Activated CD8-positive, alpha-beta T cell treated with anti-CD3 and anti-CD28 coated beads for 36 hours (primary cell): ENCODE results near the gene SLC25A42. TPM values are rescaled to one million over a fixed set of nuclear protein-coding genes. Genes with fewer than 3 reads are reported as not detected.
A peak's percentile ranks its signal among the peaks of the same experiment; 100 is the strongest.

ENCODE experiments used
- ATAC-seq: fragments of 200-7000 bp; cut with Tn5 transposase; one replicate; pipeline ENCODE4 v1.10.0; 2021; ENCODE audit warnings: mild to moderate bottlenecking, moderate library complexity
- CTCF ChIA-PET: fragments of 350-600 bp; sonication (Branson Sonifier 250); formaldehyde crosslinking; loops from one replicate; lab custom pipeline; 2021; ENCODE audit warnings: antibody characterized with exemption; lab: Charles Lee
- POLR2A ChIA-PET: fragments of 350-600 bp; sonication (Branson Sonifier 250); formaldehyde crosslinking; loops from one replicate; lab custom pipeline; 2021; ENCODE audit warnings: antibody characterized with exemption; lab: Charles Lee
- DNase-seq: peaks from one replicate; pipeline ENCODE4 v3.0.0-alpha.2; 2020
- H3K27ac Mint-ChIP-seq: one replicate; pipeline ENCODE4 v1.8.0; 2021; ENCODE audit warnings: mild to moderate bottlenecking, mixed read lengths
- H3K27me3 Mint-ChIP-seq: one replicate; pipeline ENCODE4 v1.8.0; 2021; ENCODE audit warnings: mixed read lengths
- H3K36me3 Mint-ChIP-seq: one replicate; pipeline ENCODE4 v1.8.0; 2021; ENCODE audit warnings: low read depth, mixed read lengths
- H3K4me1 Mint-ChIP-seq: one replicate; pipeline ENCODE4 v1.8.0; 2021; ENCODE audit warnings: low read depth, mixed read lengths
- H3K4me3 Mint-ChIP-seq: one replicate; pipeline ENCODE4 v1.8.0; 2021; ENCODE audit warnings: mild to moderate bottlenecking, moderate library complexity, mixed read lengths
- H3K9me3 Mint-ChIP-seq: one replicate; pipeline ENCODE4 v1.8.0; 2021; ENCODE audit warnings: mixed read lengths
- CTCF ChIP-seq: fragments of 200-600 bp; IDR thresholded peaks from one replicate; pipeline ENCODE4 v1.8.0; 2022; ENCODE audit warnings: antibody characterized with exemption, mild to moderate bottlenecking
- intact Hi-C: fragments of 100-400 bp; cut with micrococcal nuclease; formaldehyde crosslinking; loops from one replicate; pipeline ENCODE4 v1.10.0; 2022
- total RNA-seq, 2 experiments: library from RNA; stranded (reverse); gene quantifications; one replicate each; pipeline ENCODE4 v1.2.3, GENCODE V29; 2021

Gene SLC25A42
- total RNA-seq, 2 experiments from 2014 or later, result 10.9 to 11.1 TPM

- H3K9me3 Mint-ChIP-seq, result peaks cover 5% of the 10 kb centered on the region
- H3K36me3 Mint-ChIP-seq, result no peaks in the 10 kb centered on the region
- ChIA-PET POLR2A (no interaction called here), CTCF (interaction anchor here (0.7 to 3.2 kb wide), 4 partner anchors 12 to 348 kb away, joined by 3 to 14 read pairs (median 4); no protein-coding TSS in a partner anchor)
- peaks cover 17% of the 10 kb centered on the region for H3K4me1 Mint-ChIP-seq
- H3K27me3 Mint-ChIP-seq, result no peaks in the 10 kb centered on the region
- TF ChIP-seq CTCF, result no peak
- DNase-seq, result no peak
- H3K4me3 Mint-ChIP-seq, result no peak overlapping the region
- no peak overlapping the region for H3K27ac Mint-ChIP-seq
- ATAC-seq, result no peak
- intact Hi-C loops, result no loop called here
These were observed 78.6 kb downstream of the SLC25A42 start for GRCh38 chr19:19142347-19142746.

- ChIA-PET POLR2A (interaction anchor here (0.9 kb wide), 1 partner anchor 370 kb away, joined by 3 read pairs; the partner anchor contains the start of gene TSSK6), CTCF (interaction anchor here (0.6 to 4.3 kb wide), 24 partner anchors 8 to 370 kb away, joined by 3 to 49 read pairs (median 3); partner anchors contain the start of genes BORCS8, MEF2B, NDUFA13 and RFXANK)
- ATAC-seq, result no peak
- Mint-ChIP-seq H3K4me1 (no peaks in the 10 kb centered on the region), H3K36me3 (no peaks in the 10 kb centered on the region), H3K4me3 (no peak overlapping the region), H3K27ac (no peak overlapping the region), H3K9me3 (no peaks in the 10 kb centered on the region), H3K27me3 (no peaks in the 10 kb centered on the region)
- no peak for DNase-seq
- intact Hi-C loops, result loop anchor here (5.0 kb wide), 1 partner anchor 82 kb away; no protein-coding TSS in a partner anchor
- TF ChIP-seq CTCF, result no peak
These were observed 81.5 kb downstream of the SLC25A42 start for GRCh38 chr19:19145281-19145680.

GRCh38 chr19:19145684-19146608 lies 82.2 kb downstream of the SLC25A42 start:
- H3K36me3 Mint-ChIP-seq, result no peaks in the 10 kb centered on the region
- CTCF ChIA-PET, result interaction anchor here (0.6 to 4.3 kb wide), 23 partner anchors 8 to 370 kb away, joined by 3 to 49 read pairs (median 3); partner anchors contain the start of genes BORCS8, MEF2B, NDUFA13 and RFXANK
- H3K4me1 Mint-ChIP-seq, result no peaks in the 10 kb centered on the region
- TF ChIP-seq CTCF, result peak; percentile 80
- POLR2A ChIA-PET, result interaction anchor here (0.9 kb wide), 1 partner anchor 370 kb away, joined by 3 read pairs; the partner anchor contains the start of gene TSSK6
- H3K4me3 Mint-ChIP-seq, result no peak overlapping the region
- H3K27me3 Mint-ChIP-seq, result no peaks in the 10 kb centered on the region
- intact Hi-C loops, result loop anchor here (5.0 kb wide), 1 partner anchor 81 kb away; no protein-coding TSS in a partner anchor
- no peak overlapping the region for H3K27ac Mint-ChIP-seq
- DNase-seq, result peak; percentile 92
- ATAC-seq, result peak; percentile 98
- no peaks in the 10 kb centered on the region for H3K9me3 Mint-ChIP-seq

- intact Hi-C loops, result loop anchor here (5.0 kb wide), 1 partner anchor 80 kb away; no protein-coding TSS in a partner anchor
- Mint-ChIP-seq H3K27ac (no peak overlapping the region), H3K4me1 (no peaks in the 10 kb centered on the region), H3K27me3 (no peaks in the 10 kb centered on the region), H3K4me3 (no peak overlapping the region), H3K36me3 (no peaks in the 10 kb centered on the region), H3K9me3 (no peaks in the 10 kb centered on the region)
- CTCF ChIA-PET, result interaction anchor here (1.4 to 4.3 kb wide), 5 partner anchors 10 to 75 kb away, joined by 3 to 49 read pairs (median 4); no protein-coding TSS in a partner anchor
- no peak for ATAC-seq
- no peak for DNase-seq
- TF ChIP-seq CTCF, result no peak
- POLR2A ChIA-PET, result no interaction called here
These were observed 83.1 kb downstream of the SLC25A42 start for GRCh38 chr19:19146865-19147264.
